ENCODE data around the gene S1PR5. TPM values are rescaled to one million over a fixed set of nuclear protein-coding genes. Genes with fewer than 3 reads are reported as not detected.
A peak's percentile ranks its signal among the peaks of the same experiment; 100 is the strongest.

S1PR5 gene
- total and polyA plus RNA-seq, 2 of the 8 experiments (the other 6 are each of a cell fraction or from before 2014, with no cell fraction given), result 2.4 to 8.6 TPM

MicroRNA genes within 50 kb of the gene (microRNA counts, 767-probe panel; counts per million panel counts)
- 879 counts per million, percentile 95 among the panel's probes with 10 or more counts for microRNA hsa-miR-1238

Small RNAs within 50 kb of the gene (microRNA-seq; reads per million reads assigned to microRNA genes)
- gene MIR1238 (ENCODE audit: borderline microRNAs expressed in 2 of 2, borderline number of aligned reads in 2 of 2, borderline replicate concordance in 1 of 2), result 0 reads per million in 2 experiments

Small RNAs within 50 kb of the gene (small RNA-seq; reads per million reads assigned to genes)
- gene MIR1238 (ENCODE audit: insufficient read depth) (not detected), gene RNU7-140P (ENCODE audit: insufficient read depth) (not detected)

Other genes with a start within 250 kb of the S1PR5 start
- gene ICAM1, start 246.3 kb downstream of the S1PR5 start, total RNA-seq (2021; fragmentation: NEBNext Ultra II Directional; extraction: Animal tissue kit (Norgen Biotek cat#: 25700)), result 3.8 and 4.0 TPM in 2 replicates
- 5.2 and 9.4 TPM in 2 replicates for gene ICAM1, start 246.3 kb downstream of the S1PR5 start, polyA plus RNA-seq (2011; rRNA removed)
- gene ICAM4, start 230.5 kb downstream of the S1PR5 start, total RNA-seq (2021; fragmentation: NEBNext Ultra II Directional; extraction: Animal tissue kit (Norgen Biotek cat#: 25700)), result 1.3 and 1.5 TPM in 2 replicates
- 4.1 and 6.3 TPM in 2 replicates for gene ICAM4, start 230.5 kb downstream of the S1PR5 start, polyA plus RNA-seq (2011; rRNA removed)
- 1.9 and 4.8 TPM in 2 replicates for gene ICAM5, start 227.5 kb downstream of the S1PR5 start, total RNA-seq (2021; fragmentation: NEBNext Ultra II Directional; extraction: Animal tissue kit (Norgen Biotek cat#: 25700))
- gene ICAM5, start 227.5 kb downstream of the S1PR5 start, polyA plus RNA-seq (2011; rRNA removed), result 3.9 and 9.0 TPM in 2 replicates
- gene ZGLP1, start 207.6 kb downstream of the S1PR5 start, total RNA-seq (2021; fragmentation: NEBNext Ultra II Directional; extraction: Animal tissue kit (Norgen Biotek cat#: 25700)), result 4.6 and 5.1 TPM in 2 replicates
- gene ZGLP1, start 207.6 kb downstream of the S1PR5 start, polyA plus RNA-seq (2011; rRNA removed), result 4.2 and 8.2 TPM in 2 replicates
- gene FDX2, start 201.4 kb downstream of the S1PR5 start, total RNA-seq (2021; fragmentation: NEBNext Ultra II Directional; extraction: Animal tissue kit (Norgen Biotek cat#: 25700)), result 27.0 and 27.8 TPM in 2 replicates
- gene FDX2, start 201.4 kb downstream of the S1PR5 start, polyA plus RNA-seq (2011; rRNA removed), result 64.4 and 80.2 TPM in 2 replicates
- gene RAVER1, start 183.9 kb downstream of the S1PR5 start, total RNA-seq (2021; fragmentation: NEBNext Ultra II Directional; extraction: Animal tissue kit (Norgen Biotek cat#: 25700)), result 70.5 and 72.4 TPM in 2 replicates
- gene RAVER1, start 183.9 kb downstream of the S1PR5 start, polyA plus RNA-seq (2011; rRNA removed), result 5.7 and 17.1 TPM in 2 replicates
- gene ICAM3, start 177.8 kb downstream of the S1PR5 start, total RNA-seq (2021; fragmentation: NEBNext Ultra II Directional; extraction: Animal tissue kit (Norgen Biotek cat#: 25700)), result 16.5 TPM in 2 replicates
- gene ICAM3, start 177.8 kb downstream of the S1PR5 start, polyA plus RNA-seq (2011; rRNA removed), result 15.4 and 18.9 TPM in 2 replicates
- gene TYK2, start 136.9 kb downstream of the S1PR5 start, total RNA-seq (2021; fragmentation: NEBNext Ultra II Directional; extraction: Animal tissue kit (Norgen Biotek cat#: 25700)), result 40.8 and 42.7 TPM in 2 replicates
- gene TYK2, start 136.9 kb downstream of the S1PR5 start, polyA plus RNA-seq (2011; rRNA removed), result 32.1 and 47.6 TPM in 2 replicates
- 162 and 164 TPM in 2 replicates for gene CDC37, start 113.9 kb downstream of the S1PR5 start, total RNA-seq (2021; fragmentation: NEBNext Ultra II Directional; extraction: Animal tissue kit (Norgen Biotek cat#: 25700))
- 181 and 285 TPM in 2 replicates for gene CDC37, start 113.9 kb downstream of the S1PR5 start, polyA plus RNA-seq (2011; rRNA removed)
- 4.4 and 5.0 TPM in 2 replicates for gene PDE4A, start 96.9 kb downstream of the S1PR5 start, total RNA-seq (2021; fragmentation: NEBNext Ultra II Directional; extraction: Animal tissue kit (Norgen Biotek cat#: 25700))
- gene PDE4A, start 96.9 kb downstream of the S1PR5 start, polyA plus RNA-seq (2011; rRNA removed), result 2.0 and 3.4 TPM in 2 replicates
- 80.6 and 82.0 TPM in 2 replicates for gene KEAP1, start 14.1 kb downstream of the S1PR5 start, total RNA-seq (2021; fragmentation: NEBNext Ultra II Directional; extraction: Animal tissue kit (Norgen Biotek cat#: 25700))
- 106 and 117 TPM in 2 replicates for gene KEAP1, start 14.1 kb downstream of the S1PR5 start, polyA plus RNA-seq (2011; rRNA removed)
- 43.7 and 51.4 TPM in 2 replicates for gene ATG4D, start 26.5 kb upstream of the S1PR5 start, total RNA-seq (2021; fragmentation: NEBNext Ultra II Directional; extraction: Animal tissue kit (Norgen Biotek cat#: 25700))
- gene ATG4D, start 26.5 kb upstream of the S1PR5 start, polyA plus RNA-seq (2011; rRNA removed), result 39.6 and 68.7 TPM in 2 replicates
- gene KRI1, start 48.6 kb upstream of the S1PR5 start, total RNA-seq (2021; fragmentation: NEBNext Ultra II Directional; extraction: Animal tissue kit (Norgen Biotek cat#: 25700)), result 45.2 and 50.1 TPM in 2 replicates
- gene KRI1, start 48.6 kb upstream of the S1PR5 start, polyA plus RNA-seq (2011; rRNA removed), result 14.2 and 19.4 TPM in 2 replicates
- gene CDKN2D, start 51.5 kb upstream of the S1PR5 start, total RNA-seq (2021; fragmentation: NEBNext Ultra II Directional; extraction: Animal tissue kit (Norgen Biotek cat#: 25700)), result 2.6 and 3.0 TPM in 2 replicates
- 4.0 and 4.2 TPM in 2 replicates for gene CDKN2D, start 51.5 kb upstream of the S1PR5 start, polyA plus RNA-seq (2011; rRNA removed)
- gene AP1M2, start 69.9 kb upstream of the S1PR5 start, total RNA-seq (2021; fragmentation: NEBNext Ultra II Directional; extraction: Animal tissue kit (Norgen Biotek cat#: 25700)), result 140 and 141 TPM in 2 replicates
- 161 and 205 TPM in 2 replicates for gene AP1M2, start 69.9 kb upstream of the S1PR5 start, polyA plus RNA-seq (2011; rRNA removed)
- gene SLC44A2, start 108.1 kb upstream of the S1PR5 start, total RNA-seq (2021; fragmentation: NEBNext Ultra II Directional; extraction: Animal tissue kit (Norgen Biotek cat#: 25700)), result 118 and 120 TPM in 2 replicates
- gene SLC44A2, start 108.1 kb upstream of the S1PR5 start, polyA plus RNA-seq (2011; rRNA removed), result 105 and 113 TPM in 2 replicates
- 675 and 695 TPM in 2 replicates for gene ILF3, start 136.9 kb upstream of the S1PR5 start, total RNA-seq (2021; fragmentation: NEBNext Ultra II Directional; extraction: Animal tissue kit (Norgen Biotek cat#: 25700))
- gene ILF3, start 136.9 kb upstream of the S1PR5 start, polyA plus RNA-seq (2011; rRNA removed), result 291 and 412 TPM in 2 replicates
- 61.1 and 61.6 TPM in 2 replicates for gene QTRT1, start 184.0 kb upstream of the S1PR5 start, total RNA-seq (2021; fragmentation: NEBNext Ultra II Directional; extraction: Animal tissue kit (Norgen Biotek cat#: 25700))
- gene QTRT1, start 184.0 kb upstream of the S1PR5 start, polyA plus RNA-seq (2011; rRNA removed), result 94.2 and 126 TPM in 2 replicates
- 120 TPM in 2 replicates for gene DNM2, start 200.6 kb upstream of the S1PR5 start, total RNA-seq (2021; fragmentation: NEBNext Ultra II Directional; extraction: Animal tissue kit (Norgen Biotek cat#: 25700))
- gene DNM2, start 200.6 kb upstream of the S1PR5 start, polyA plus RNA-seq (2011; rRNA removed), result 61.9 and 83.4 TPM in 2 replicates

All from H1 (cell line).